Tibial artery (tissue), 4 donors: Measurements from ENCODE around the gene LCN12.

ENCODE experiments used
- DNase-seq, 2 donors: peaks; one replicate each; pipeline ENCODE4 v3.0.0-alpha.2; 2019
- H3K27ac ChIP-seq, 2 donors: fragments of 200-600 bp; sonication (generic) in 1 of 2; 1 replicate in 1 of 2; 2 replicates in 1 of 2; pipeline ENCODE4 v1.5.1; 2018 to 2019; ENCODE audit warnings: mild to moderate bottlenecking in 1 of 2
- H3K27me3 ChIP-seq, 2 donors: fragments of 200-600 bp; sonication (generic) in 1 of 2; one replicate each; pipeline versions ENCODE4 v1.5.1 to v1.6.0; 2016 to 2019
- H3K36me3 ChIP-seq, 3 donors: fragments of 200-600 bp; sonication (generic) in 2 of 3; one replicate each; pipeline ENCODE4 v1.5.1; 2016 to 2019; ENCODE audit warnings: mild to moderate bottlenecking in 2 of 3
- H3K4me1 ChIP-seq, 4 donors: fragments of 200-600 bp; sonication (generic) in 2 of 4; 1 replicate in 3 of 4; 2 replicates in 1 of 4; pipeline ENCODE4 v1.5.1; 2016 to 2019
- H3K4me3 ChIP-seq, 2 donors: fragments of 200-600 bp; sonication (generic) in 1 of 2; 1 replicate in 1 of 2; 2 replicates in 1 of 2; pipeline ENCODE4 v1.5.1; 2018 to 2019; ENCODE audit warnings: mild to moderate bottlenecking in 2 of 2
- H3K9me3 ChIP-seq, 3 donors: fragments of 200-600 bp; sonication (generic) in 1 of 3; one replicate each; pipeline ENCODE4 v1.5.1; 2016 to 2019
- intact Hi-C: fragments of 100-400 bp; cut with DNase I; formaldehyde crosslinking; loops from one replicate; pipeline ENCODE4 v1.15.0; 2023; ENCODE audit warnings: low total_unique reads
- TF ChIP-seq, protein P1 (sequence below), 2 experiments: fragments of 200-600 bp in 1 of 2; fragments of 450-650 bp in 1 of 2; IDR thresholded peaks; one replicate each; pipeline ENCODE4 v1.5.1; 2017 to 2019; ENCODE audit warnings: antibody characterized with exemption in 2 of 2, mild to moderate bottlenecking in 1 of 2, moderate library complexity in 1 of 2

Gene LCN12

DNA sequence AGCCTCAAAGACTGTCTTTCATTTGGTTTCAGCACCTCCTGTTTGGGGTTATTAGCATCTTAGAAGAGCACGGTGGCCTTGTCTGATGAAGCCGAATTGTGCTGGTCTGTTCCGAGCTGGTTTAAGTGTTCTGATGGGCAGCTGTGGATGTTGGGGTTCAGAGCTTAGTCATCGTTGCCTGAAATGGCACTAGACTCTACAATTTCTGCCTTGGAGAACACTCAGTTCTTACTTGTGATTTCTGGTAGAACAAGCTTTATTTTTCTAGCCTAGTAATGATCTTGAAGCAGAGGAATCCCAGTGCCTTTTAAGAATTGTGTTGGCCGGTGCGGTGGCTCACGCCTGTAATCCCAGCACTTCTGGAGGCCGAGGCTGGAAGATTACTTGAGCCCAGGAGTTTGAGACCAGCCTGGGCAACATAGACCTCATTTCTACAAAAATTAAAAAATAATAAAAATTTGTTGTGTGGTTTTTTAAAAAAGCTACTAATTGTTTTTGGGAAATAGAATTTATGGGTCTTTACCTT, 15.4 kb upstream of the LCN12 start:
- Histone ChIP-seq H3K36me3 (peaks cover 21 to 40% (median 29%) of the 10 kb centered on the region in 3 donors), H3K4me3 (no peak overlapping the region), H3K4me1 (peaks cover 0 to 19% (median 9%) of the 10 kb centered on the region in 4 donors), H3K27ac (no peak overlapping the region), H3K27me3 (no peaks in the 10 kb centered on the region), H3K9me3 (no peaks in the 10 kb centered on the region)
- no peak for DNase-seq
- TF ChIP-seq, protein P1, sequence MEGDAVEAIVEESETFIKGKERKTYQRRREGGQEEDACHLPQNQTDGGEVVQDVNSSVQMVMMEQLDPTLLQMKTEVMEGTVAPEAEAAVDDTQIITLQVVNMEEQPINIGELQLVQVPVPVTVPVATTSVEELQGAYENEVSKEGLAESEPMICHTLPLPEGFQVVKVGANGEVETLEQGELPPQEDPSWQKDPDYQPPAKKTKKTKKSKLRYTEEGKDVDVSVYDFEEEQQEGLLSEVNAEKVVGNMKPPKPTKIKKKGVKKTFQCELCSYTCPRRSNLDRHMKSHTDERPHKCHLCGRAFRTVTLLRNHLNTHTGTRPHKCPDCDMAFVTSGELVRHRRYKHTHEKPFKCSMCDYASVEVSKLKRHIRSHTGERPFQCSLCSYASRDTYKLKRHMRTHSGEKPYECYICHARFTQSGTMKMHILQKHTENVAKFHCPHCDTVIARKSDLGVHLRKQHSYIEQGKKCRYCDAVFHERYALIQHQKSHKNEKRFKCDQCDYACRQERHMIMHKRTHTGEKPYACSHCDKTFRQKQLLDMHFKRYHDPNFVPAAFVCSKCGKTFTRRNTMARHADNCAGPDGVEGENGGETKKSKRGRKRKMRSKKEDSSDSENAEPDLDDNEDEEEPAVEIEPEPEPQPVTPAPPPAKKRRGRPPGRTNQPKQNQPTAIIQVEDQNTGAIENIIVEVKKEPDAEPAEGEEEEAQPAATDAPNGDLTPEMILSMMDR (IDR thresholded peaks at IDR 0.05): no peak
- intact Hi-C loops: no loop called here

- no peak for DNase-seq
- H3K27ac ChIP-seq: no peak overlapping the region
Observed at GRCh38 chr9:136937186-136938001, 14.7 kb upstream of the LCN12 start.

DNA sequence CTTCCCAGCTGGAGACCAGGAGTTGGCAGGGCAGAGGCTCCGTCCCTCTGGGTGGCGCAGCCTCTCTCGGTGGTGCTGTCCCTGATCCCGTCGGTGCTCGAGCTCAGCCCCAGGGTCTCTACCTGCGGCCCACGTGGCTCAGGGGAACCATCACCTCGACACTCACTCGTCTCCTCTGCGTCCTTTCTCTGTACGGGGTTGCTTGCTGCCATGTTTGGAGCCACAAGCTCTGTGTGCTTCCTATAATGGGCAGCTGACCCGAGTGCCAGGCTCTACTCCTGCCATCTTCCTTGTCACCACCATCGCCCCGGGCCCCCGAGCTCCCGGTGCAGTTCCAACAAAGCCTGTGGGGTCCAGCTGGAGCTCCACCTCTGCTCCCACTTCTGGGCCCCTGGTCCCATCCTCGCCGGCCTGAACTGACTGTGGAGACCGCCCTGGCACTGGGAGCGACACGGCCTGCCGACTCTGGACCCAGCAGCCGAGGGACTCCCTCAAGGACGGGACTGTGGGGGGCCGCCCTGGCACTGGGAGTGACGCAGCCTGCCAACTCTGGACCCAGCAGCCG, 12.6 kb upstream of the LCN12 start:
- TF ChIP-seq, protein P1 (IDR thresholded peaks at IDR 0.05): no peak
- Histone ChIP-seq H3K4me3 (no peak overlapping the region), H3K9me3 (no peaks in the 10 kb centered on the region), H3K36me3 (peaks cover 36 to 62% (median 45%) of the 10 kb centered on the region in 3 donors), H3K27ac (peak overlapping the region; percentile 67 to 71), H3K27me3 (no peaks in the 10 kb centered on the region), H3K4me1 (peaks cover 0 to 34% (median 27%) of the 10 kb centered on the region in 4 donors)
- DNase-seq: no peak
- intact Hi-C loops: no loop called here

More at GRCh38 chr9:136937186-136938001, 14.7 kb upstream of the LCN12 start:
- peaks cover 0 to 20% (median 13%) of the 10 kb centered on the region in 4 donors for H3K4me1 ChIP-seq
- H3K36me3 ChIP-seq: peaks cover 28 to 47% (median 36%) of the 10 kb centered on the region in 3 donors
- TF ChIP-seq, protein P1 (IDR thresholded peaks at IDR 0.05): no peak
- H3K27me3 ChIP-seq: no peaks in the 10 kb centered on the region
- no peaks in the 10 kb centered on the region for H3K9me3 ChIP-seq
- intact Hi-C loops: no loop called here
- no peak overlapping the region for H3K4me3 ChIP-seq

DNA sequence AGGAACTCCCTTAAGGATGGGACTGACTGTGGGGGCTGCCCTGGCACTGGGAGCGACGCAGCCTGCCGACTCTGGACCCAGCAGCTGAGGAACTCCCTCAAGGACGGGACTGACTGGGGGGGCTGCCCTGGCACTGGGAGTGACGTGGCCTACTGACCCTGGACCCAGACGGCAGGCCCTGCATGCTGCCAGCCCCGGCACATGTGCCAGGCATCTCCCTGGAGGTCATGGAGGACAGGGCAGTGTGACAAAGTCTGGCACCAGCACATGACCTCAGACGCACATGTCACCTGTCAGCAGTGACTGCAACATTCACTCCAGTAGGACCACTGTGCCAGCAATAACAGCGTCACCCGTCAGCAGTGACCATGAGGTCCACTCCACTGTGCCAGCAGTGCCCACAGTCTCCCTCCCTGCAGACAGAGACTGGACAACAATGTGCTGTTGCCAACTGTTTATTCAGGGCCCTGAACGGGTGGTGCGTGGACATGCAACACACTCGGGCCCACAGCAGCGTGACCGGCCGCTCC, 12.0 kb upstream of the LCN12 start:
- Histone ChIP-seq H3K27ac (peak overlapping the region; percentile 71 to 78), H3K4me3 (no peak overlapping the region), H3K4me1 (peaks cover 0 to 37% (median 31%) of the 10 kb centered on the region in 4 donors), H3K9me3 (no peaks in the 10 kb centered on the region), H3K36me3 (peaks cover 36 to 62% (median 45%) of the 10 kb centered on the region in 3 donors), H3K27me3 (no peaks in the 10 kb centered on the region)
- intact Hi-C loops: loop anchor here (5.0 kb wide), 2 partner anchors 53 to 148 kb away; partner anchors contain the start of genes TMEM141 and TRAF2
- peak; percentile 68 to 95 for DNase-seq
- TF ChIP-seq, protein P1 (IDR thresholded peaks at IDR 0.05): no peak

GRCh38 chr9:136940526-136941230, 11.4 kb upstream of the LCN12 start:
- Histone ChIP-seq H3K4me1 (peaks cover 0 to 37% (median 31%) of the 10 kb centered on the region in 4 donors), H3K4me3 (no peak overlapping the region), H3K27ac (peak overlapping the region; percentile 63 to 78), H3K9me3 (no peaks in the 10 kb centered on the region), H3K27me3 (no peaks in the 10 kb centered on the region), H3K36me3 (peaks cover 36 to 62% (median 45%) of the 10 kb centered on the region in 3 donors)
- intact Hi-C loops: loop anchor here (5.0 kb wide), 2 partner anchors 53 to 148 kb away; partner anchors contain the start of genes TMEM141 and TRAF2
- TF ChIP-seq, protein P1 (IDR thresholded peaks at IDR 0.05): no peak
- DNase-seq: no peak
